Activated gamma-delta T cell treated with Interleukin-2 at 50 U/mL for 16 hours (primary cell): ENCODE data around the gene HDAC9.
"Not testable (repeated sequence)": the region's sequence is repeated elsewhere in the genome, so short reads cannot be mapped to it uniquely, and the experiment has no call there.

Source experiments
- DNase-seq: peaks from one replicate; pipeline ENCODE4 v3.0.0-alpha.2; 2020

The HDAC9 gene

DNA sequence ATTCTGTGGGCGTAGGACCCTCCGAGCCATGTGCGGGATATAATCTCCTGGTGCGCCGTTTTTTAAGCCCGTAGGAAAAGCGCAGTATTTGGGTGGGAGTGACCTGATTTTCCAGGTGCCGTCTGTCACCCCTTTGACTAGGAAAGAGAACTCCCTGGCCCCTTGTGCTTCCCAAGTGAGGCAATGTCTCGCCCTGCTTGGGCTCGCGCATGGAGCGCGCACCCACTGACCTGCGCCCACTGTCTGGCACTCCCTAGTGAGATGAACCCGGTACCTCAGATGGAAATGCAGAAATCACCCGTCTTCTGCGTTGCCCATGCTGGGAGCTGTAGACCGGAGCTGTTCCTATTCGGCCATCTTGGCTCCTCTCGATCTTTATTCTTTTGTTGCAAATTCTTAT lies 495.2 kb downstream of the HDAC9 start:
- not testable (repeated sequence) for DNase-seq

- no peak for DNase-seq
Measured at GRCh38 chr7:18993933-18994668, 498.6 kb downstream of the HDAC9 start.

DNA sequence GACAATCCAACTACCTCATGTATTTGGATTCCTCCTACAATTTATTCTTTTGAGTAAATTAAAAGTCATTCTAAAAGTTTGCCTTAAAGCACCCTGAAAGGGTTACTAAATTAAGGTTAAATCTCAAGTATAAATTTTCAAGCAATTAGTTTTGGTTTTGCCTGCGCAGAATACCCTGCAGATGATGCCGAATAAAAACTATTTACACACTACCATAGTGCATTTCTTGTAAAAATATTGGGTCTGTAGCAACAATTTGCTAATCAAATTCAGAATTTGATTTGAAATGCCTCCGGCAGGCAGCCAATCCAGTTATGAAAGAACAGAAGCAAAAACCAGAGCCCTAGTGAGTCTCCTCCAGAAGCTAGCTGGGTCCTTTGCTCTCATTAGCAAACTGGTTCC lies 499.7 kb downstream of the HDAC9 start:
- DNase-seq, result no peak

- DNase-seq, result no peak
Measured at GRCh38 chr7:18995811-18996426, 500.4 kb downstream of the HDAC9 start.

DNA sequence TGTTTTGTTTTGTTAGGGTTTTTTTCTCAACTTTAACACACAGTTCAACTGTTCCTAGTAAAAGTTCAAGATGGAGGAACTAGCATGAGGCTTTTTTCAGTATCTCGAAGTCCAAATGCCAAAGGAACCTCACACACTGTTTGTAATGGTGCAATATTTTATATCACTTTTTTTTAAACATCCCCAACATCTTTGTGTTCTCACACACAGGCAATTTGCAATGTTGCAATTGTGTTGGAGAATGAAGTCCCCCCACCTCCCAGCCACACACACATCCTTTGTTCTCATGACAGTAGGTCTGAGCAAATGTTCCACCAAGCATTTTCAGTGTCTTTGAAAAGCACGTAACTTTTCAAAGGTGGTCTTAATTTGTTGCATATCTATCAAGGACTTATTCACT lies 501.0 kb downstream of the HDAC9 start:
- no peak for DNase-seq

DNA sequence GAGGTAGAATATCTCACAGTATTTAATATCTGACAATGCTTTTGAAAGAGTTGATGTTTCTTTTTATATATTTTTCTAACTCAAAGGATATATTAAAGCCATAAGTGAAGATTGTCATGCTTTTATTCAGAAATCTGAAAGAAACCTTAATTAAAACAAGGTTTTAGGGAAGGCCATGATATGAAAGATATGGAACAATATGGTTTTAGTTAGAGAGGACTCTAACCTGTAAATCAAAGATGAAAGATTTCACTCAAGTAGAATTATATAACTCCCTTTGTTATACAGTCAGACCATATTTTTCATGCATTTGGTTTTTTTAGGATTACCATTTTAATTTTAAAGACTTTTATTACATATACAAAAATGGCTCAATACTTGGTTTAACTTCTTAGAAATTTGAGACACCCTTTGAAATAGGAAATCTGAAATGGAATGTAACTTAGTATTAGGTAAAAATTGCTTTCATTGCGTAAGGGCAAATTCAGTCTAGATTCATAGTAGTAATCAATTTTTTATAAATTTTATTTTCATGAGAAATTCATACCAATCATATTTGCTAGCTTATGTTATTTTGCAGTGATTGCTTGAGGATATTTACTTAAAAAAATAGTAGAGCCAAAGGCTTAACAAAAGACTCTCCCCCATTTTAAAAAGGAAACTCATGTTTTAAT lies 502.1 kb downstream of the HDAC9 start:
- no peak for DNase-seq

DNA sequence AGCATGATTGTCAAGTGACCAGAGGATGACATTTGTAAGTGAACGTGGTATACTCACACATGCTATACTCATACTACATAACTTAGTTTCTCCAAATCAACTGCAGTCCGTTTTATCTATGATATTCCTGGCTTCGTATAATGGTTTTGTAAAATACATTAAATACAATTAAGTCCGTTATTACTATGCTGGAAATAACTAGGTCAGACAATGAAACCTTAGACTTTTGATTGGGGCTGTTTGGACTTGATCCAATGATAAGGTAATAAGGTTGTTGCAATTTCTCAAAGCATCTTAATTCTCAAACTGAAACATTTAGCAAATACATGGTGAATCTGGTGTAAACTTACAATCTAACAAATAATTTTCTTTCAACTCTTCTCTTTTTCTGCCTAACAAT lies 504.9 kb downstream of the HDAC9 start:
- DNase-seq, result no peak

- no peak for DNase-seq
Measured at GRCh38 chr7:19001854-19002253, 506.3 kb downstream of the HDAC9 start.

GRCh38 chr7:19009241-19009935 lies 513.8 kb downstream of the HDAC9 start:
- no peak for DNase-seq

GRCh38 chr7:19009936-19010280 lies 514.4 kb downstream of the HDAC9 start:
- no peak for DNase-seq

DNA sequence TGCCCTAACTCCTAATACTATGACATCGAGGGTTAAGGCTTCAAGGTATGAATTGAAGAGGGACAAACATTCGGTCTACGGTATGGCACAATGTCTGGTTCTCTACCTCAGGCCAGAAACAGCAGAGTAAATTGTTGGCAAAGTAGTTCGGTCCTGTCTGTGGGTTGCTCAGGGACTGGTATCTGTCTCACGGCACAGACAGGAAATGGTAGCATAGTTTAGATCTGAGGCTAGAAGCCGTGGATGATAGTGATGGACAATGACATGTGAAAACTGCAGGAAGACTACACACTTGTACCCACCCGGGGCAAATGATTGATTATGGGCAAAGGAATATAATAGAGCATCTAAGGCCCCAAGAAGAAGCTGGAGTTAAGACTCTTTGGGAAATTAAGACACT lies 515.7 kb downstream of the HDAC9 start:
- DNase-seq, result no peak

DNA sequence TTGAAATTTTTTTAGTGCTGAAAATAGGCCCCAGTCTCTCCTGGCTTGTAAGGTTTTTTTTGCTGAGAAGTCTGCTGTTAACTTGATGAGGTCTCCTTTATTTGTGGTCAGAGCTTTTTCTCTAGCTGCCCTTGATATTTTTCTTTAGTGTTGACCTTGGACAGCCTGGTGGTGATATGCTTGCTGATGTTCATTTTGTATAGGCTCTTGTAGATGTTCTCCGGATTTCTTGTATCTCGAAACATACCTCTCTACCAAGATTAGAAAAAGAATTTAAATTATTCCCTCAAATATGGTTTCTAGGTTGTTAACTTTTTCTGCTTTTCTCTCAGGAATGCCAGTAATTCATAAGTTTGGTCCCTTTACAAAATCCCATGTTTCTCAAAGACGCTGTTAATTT lies 519.5 kb downstream of the HDAC9 start:
- DNase-seq, result no peak

GRCh38 chr7:19016140-19016539 lies 520.6 kb downstream of the HDAC9 start:
- no peak for DNase-seq

DNA sequence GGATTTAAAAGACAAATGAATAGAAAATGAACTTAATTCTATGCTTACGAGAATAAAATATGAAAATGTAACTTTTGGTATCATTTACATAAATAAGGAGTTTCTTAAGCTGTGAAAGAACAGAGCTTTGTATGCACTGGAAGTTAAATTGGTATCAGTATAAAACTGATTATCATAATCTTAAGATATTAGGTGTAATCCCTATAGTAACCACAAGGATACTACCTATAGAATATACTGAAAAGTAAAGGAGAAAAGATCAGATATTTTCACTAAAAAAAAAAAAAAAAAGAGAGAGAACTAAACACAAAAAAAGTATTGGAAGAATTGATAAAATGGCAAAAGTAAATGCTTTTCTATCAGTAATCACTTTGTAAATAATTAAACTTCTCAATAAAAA lies 521.8 kb downstream of the HDAC9 start:
- DNase-seq, result no peak

DNA sequence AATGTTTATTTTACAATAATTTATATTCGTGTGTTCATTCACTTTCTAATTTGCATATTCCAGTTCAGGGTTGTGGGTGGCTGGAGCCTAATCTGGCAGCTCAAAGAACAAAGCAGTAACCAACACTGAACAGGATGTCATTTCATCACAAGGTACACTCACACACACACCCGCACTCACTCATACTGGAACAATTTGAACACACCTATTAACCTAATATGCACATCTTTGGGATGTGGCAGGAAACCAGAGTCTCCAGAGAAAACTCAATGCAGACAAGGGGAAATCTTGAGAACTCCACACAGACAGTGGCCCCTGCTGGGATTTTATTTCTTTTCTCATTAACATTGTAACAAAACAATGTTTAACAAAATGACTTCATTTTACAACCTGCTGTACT lies 524.5 kb downstream of the HDAC9 start:
- DNase-seq, result no peak

DNA sequence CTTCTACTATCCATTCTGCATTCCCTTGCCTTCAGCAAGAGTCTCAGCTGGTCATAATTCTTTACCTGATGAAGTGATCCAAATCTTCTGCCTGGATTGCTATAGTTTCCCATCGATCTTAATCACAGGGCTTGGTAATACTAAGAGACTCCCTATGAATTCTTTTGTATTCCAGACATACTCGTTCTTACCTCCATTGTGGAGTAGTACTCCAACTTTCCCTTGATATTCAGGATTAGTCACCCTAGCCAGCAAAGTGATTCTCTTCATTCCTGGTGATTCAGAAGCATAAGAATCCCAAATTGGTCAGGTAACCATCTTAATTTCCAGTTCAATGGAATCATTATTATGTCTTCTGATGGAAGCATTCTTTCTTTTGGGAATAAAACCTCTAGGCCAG lies 525.2 kb downstream of the HDAC9 start:
- no peak for DNase-seq

GRCh38 chr7:19023477-19023876 lies 527.9 kb downstream of the HDAC9 start:
- no peak for DNase-seq

DNA sequence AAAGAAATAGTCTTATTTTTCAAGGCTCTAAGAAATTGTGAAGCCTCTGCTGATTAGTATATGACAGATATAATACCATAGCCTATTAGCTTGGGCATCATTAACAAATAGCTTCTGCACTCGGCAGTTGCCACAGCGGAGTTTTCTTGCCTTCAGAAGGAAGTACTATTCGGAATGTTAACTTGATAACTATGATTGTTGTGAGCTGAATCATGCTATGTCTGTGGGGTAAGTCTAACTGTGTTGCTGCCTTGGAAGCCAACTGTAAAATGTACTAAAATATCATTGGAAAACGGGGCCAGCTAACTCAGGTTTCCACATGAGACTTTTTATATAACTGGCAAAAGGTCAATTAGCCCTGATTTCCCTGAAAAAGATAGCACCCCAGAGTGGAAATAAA lies 528.7 kb downstream of the HDAC9 start:
- DNase-seq, result no peak

GRCh38 chr7:19026888-19027287 lies 531.3 kb downstream of the HDAC9 start:
- no peak for DNase-seq

DNA sequence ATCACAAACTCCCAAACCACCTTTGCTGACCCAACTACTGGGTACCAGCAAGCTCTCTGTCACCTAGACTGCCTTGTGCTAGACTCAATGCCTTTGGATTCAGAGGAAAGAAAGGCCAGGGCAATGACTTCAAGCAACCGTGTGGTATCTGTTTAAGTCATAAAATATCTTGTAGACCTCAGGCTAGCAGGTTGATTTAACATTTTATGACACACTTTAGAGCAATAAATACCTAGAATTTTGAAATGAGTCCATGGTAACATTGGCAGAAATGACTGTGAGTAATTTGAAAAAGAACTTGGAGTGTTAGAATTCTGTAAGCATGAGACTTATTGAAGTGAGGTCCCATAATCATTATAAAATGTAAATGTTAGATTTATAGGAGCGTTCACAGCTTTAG lies 534.7 kb downstream of the HDAC9 start:
- DNase-seq, result no peak

DNA sequence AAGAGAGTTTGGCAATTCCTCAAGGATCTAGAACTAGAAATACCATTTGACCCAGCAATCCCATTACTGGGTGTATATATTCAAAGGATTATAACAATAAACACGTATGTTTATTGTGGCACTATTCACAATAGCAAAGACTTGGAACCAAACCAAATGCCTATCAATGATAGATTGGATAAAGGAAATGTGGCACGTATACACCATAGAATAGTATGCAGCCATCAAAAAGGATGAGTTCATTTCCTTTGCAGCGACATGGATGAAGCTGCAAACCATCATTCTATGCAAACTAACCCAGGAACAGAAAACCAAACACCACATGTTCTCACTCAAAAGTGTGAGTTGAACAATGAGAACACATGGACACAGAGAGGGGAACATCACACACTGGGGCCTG lies 537.4 kb downstream of the HDAC9 start:
- not testable (repeated sequence) for DNase-seq

GRCh38 chr7:19051767-19052375 lies 556.3 kb downstream of the HDAC9 start:
- peak; percentile 6 for DNase-seq
